Ectodermal cell (in vitro differentiated cells): Measurements from ENCODE around the gene RBM39.
"Not testable (repeated sequence)": the region's sequence is repeated elsewhere in the genome, so short reads cannot be mapped to it uniquely, and the experiment has no call there.

Experiments used
- H3K27ac ChIP-seq: 2 replicates; pipeline ENCODE4 v1.7.0; 2013; ENCODE audit warnings: mild to moderate bottlenecking, low read depth, low read length; ENCODE audit not compliant: insufficient read depth, poor library complexity, severe bottlenecking
- H3K27me3 ChIP-seq: 2 replicates; pipeline ENCODE4 v1.7.0; 2013; ENCODE audit warnings: mild to moderate bottlenecking, low read length; ENCODE audit not compliant: insufficient read depth, control insufficient read depth, poor library complexity, severe bottlenecking
- H3K36me3 ChIP-seq: one replicate; pipeline ENCODE4 v1.7.0; 2013; ENCODE audit warnings: low read length; ENCODE audit not compliant: control insufficient read depth, insufficient read depth
- H3K4me1 ChIP-seq: one replicate; pipeline ENCODE4 v1.7.0; 2013; ENCODE audit warnings: low read length; ENCODE audit not compliant: control insufficient read depth, insufficient read depth
- H3K4me3 ChIP-seq: 2 replicates; pipeline ENCODE4 v1.7.0; 2013; ENCODE audit warnings: low read depth, low read length, control low read depth; ENCODE audit not compliant: insufficient read depth
- H3K9me3 ChIP-seq: 2 replicates; pipeline ENCODE4 v1.7.0; 2013; ENCODE audit warnings: mild to moderate bottlenecking, low read length, moderate library complexity; ENCODE audit not compliant: control insufficient read depth
- WGBS, 2 experiments: methylation state at CpG; one replicate each; pipeline ENCODE4 v1.1.7; 2013; ENCODE audit warnings: missing lambda C conversion rate in 2 of 2; 5-methylcytosine and 5-hydroxymethylcytosine counted together

Gene RBM39

DNA sequence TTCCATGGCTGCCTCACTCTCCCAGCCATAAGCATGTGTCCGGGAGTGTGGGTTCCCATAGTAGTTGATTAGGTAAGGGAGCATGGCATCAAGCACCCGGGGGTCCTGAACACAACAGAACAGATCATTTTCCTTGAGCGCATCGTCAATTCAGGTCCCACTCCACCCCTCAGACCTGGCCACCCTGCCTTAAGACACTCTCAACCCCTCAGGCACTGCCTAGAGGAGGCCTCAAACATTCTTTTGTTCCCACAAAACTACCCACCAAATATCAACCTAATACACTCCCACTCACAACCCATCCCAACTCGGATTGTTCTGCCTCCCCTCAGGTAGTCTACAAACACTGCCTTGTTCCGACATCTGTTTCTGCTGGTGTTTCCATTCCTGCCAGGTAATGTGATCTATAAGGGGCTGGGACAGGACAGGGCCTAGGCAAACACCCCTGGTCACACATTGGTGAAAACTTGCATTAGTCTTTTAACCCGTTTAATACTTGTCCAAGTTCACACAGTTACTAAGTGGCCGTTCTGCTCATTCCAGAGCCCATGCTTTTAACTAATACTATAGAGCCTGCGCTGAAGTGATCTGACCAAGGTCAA is 44.3 kb downstream of the RBM39 start:
- Histone ChIP-seq H3K27me3 (no peaks in the 10 kb centered on the region), H3K27ac (no peak overlapping the region), H3K9me3 (no peaks in the 10 kb centered on the region), H3K36me3 (peaks cover 5% of the 10 kb centered on the region), H3K4me3 (peak overlapping the region; percentile 98), H3K4me1 (peaks cover 11% of the 10 kb centered on the region)
- WGBS, 2 experiments: 89 to 91% methylated on average over 9 of the region's 9 CpGs

DNA sequence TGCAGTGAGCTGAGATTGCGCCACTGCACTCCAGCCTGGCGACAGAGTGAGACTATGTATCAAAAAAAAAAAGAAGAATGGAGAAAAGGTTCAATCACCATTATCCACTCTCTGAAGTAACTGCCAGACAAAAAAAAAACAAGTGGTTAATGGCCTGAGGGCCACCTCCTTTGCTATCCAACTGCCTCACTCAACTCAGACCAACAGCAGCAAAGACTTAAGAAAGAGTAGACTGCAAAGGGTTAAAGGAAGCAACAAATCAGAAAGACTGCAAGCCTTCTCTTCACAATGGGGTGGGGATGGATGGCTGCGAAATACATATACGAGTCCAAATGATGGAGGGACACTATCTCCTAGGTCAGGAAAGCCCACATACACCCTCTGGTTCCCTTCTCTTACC is 46.1 kb downstream of the RBM39 start:
- 83 to 91% methylated on average over 3 to 4 of the region's 4 CpGs for WGBS, 2 experiments

DNA sequence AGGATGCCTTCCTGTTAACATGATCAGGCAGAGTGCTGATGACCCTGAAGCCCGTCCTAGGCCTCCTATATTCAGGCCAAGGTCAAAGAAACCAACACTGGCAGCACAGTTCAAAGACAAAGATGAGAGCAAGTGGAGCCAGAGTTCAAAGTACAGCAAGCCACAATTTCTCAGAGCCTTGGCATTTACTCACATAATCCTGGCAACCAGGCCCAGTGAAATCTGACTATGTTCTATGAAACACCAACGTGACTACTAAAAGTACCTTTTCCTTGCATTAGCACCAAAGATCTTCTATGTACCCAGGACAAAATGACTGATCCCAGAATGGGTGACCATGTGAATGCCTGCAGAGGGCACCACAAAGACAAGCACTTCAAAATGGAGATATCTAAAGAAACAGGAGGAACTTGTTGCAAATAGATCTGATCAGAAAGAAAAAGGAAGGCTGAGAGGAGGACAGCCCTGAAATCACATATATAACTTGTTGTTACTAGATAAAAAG is 46.8 kb downstream of the RBM39 start:
- 92% methylated on average over 2 of the region's 2 CpGs for WGBS, 2 experiments
- peaks cover 6% of the 10 kb centered on the region for H3K4me1 ChIP-seq
- H3K36me3 ChIP-seq: peaks cover 5% of the 10 kb centered on the region
- no peaks in the 10 kb centered on the region for H3K27me3 ChIP-seq
- H3K9me3 ChIP-seq: no peaks in the 10 kb centered on the region
- no peak overlapping the region for H3K27ac ChIP-seq
- no peak overlapping the region for H3K4me3 ChIP-seq

More for the DNA sequence above, 46.1 kb downstream of the RBM39 start:
- H3K27ac ChIP-seq: no peak overlapping the region
- no peaks in the 10 kb centered on the region for H3K27me3 ChIP-seq
- no peak overlapping the region for H3K4me3 ChIP-seq
- peaks cover 11% of the 10 kb centered on the region for H3K4me1 ChIP-seq
- H3K9me3 ChIP-seq: no peaks in the 10 kb centered on the region
- peaks cover 5% of the 10 kb centered on the region for H3K36me3 ChIP-seq

DNA sequence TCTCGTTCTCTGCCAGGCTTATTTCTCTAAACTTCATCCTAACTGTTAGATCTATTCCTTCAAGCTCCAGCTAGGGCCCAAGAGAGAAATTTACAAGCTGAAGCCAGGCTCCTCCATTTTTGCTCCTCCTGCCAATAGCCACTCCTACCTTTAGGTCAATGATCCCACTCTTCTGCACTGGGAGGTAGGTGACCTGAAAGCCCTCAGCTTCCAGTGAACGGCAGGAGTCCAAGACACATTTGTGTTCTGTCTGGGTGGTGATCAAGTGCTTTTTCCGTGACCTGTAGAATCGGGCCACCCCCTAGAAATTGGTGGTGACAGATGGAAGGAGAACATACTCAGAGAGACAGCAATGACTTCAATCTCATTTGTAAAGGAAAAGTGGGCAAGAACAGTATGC is 51.8 kb downstream of the RBM39 start:
- Histone ChIP-seq H3K36me3 (peaks cover 10% of the 10 kb centered on the region), H3K9me3 (no peaks in the 10 kb centered on the region), H3K4me3 (no peak overlapping the region), H3K27me3 (no peaks in the 10 kb centered on the region), H3K27ac (no peak overlapping the region), H3K4me1 (no peaks in the 10 kb centered on the region)
- WGBS, 2 experiments: 94 to 96% methylated on average over 4 of the region's 4 CpGs

DNA sequence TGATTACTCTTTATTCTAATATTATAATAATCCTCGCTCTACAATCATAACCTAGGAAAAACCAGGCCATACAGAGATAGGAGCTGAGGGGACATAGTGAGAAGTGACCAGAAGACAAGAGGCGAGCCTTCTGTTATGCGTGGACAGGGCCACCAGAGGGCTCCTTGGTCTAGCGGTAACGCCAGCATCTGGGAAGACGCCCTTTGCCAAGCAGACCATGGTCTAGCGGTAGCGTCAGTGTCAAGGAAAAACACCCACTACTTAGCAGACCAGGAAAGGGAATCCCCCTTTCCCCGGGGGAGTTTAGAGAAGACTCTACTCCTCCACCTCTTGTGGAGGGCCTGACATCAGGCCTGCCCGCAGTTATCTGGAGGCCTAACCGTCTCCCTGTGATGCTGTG is 55.2 kb downstream of the RBM39 start:
- H3K4me1 ChIP-seq, H3K4me3 ChIP-seq, H3K9me3 ChIP-seq, H3K27ac ChIP-seq, H3K36me3 ChIP-seq, H3K27me3 ChIP-seq: not testable (repeated sequence)
- WGBS, 2 experiments: 92 to 94% methylated on average over 10 to 11 of the region's 11 CpGs

DNA sequence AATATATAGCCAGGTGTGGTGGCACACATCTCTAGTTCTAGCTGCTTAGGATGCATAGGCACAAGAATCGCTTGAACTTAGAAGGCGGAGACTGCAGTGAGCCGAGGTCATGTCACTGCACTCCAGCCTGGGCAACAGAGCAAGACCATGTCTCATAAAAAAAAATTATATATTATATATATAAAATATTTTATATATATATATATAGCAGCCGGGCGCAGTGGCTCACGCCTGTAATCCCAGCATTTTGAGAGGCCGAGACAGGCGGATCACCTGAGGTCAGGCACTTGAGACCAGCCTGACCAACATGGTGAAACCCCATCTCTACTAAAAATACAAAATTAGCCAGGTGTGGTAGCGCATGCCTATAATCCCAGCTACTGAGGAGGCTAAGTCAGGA is 56.7 kb downstream of the RBM39 start:
- not testable (repeated sequence) for H3K36me3 ChIP-seq, H3K27ac ChIP-seq, H3K4me3 ChIP-seq, H3K9me3 ChIP-seq, H3K4me1 ChIP-seq, H3K27me3 ChIP-seq
- 93 to 96% methylated on average over 9 of the region's 9 CpGs for WGBS, 2 experiments

DNA sequence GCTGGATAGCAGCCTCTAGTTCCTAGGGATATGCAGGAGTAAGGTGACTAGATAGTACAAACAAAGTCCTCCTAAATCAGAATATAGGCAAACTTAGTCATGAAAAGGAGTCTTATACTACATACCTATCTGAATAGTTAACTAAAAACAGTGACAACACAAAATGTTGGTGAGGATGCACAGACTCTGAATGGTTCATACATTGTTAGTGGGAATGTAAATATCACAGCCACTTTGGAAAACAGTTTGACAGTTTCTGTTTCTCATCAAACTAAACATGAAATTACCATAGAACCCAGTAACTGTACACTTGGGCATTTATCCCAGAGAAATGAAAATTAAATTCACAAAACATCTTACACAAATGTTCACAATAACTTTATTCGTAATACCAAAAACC is 60.1 kb downstream of the RBM39 start:
- 93 to 95% methylated on average over 1 of the region's 1 CpG for WGBS, 2 experiments
- H3K9me3 ChIP-seq: no peaks in the 10 kb centered on the region
- H3K27ac ChIP-seq: no peak overlapping the region
- H3K4me3 ChIP-seq: no peak overlapping the region
- H3K36me3 ChIP-seq: peaks cover 1% of the 10 kb centered on the region
- no peaks in the 10 kb centered on the region for H3K27me3 ChIP-seq
- H3K4me1 ChIP-seq: no peaks in the 10 kb centered on the region

DNA sequence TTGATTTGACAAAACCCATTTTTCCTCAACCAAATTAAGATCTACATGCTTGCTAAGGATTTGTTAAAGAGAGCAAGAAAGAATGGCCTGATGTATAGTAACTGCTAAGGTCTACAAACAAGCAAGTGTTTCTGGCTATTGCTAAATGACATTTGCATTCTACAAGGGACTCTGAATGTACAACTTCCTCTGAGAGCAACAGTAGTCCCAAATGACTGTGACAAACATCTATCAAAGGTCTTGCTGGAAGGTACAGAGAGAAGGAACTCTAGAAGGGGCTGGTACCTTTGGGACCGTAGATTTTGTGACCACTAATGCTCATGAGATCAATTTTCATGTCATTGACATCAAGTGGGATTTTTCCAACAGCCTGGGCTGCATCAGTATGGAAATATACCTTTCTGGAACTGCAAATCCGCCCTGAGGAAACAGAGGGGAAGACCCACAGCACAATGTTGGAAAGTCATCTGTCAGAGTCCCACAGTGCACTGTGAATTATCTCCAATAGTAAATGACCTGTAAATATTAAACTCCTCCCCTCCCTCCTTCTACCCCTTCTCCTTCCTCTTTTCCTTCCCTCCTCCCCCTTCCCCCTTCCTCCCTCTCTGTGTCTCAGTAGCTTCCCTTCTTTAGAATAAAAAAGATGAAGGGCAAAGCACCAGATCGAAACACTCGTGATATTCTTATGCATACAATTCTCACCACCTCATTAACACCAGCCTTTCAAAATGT is 61.4 kb downstream of the RBM39 start:
- no peak overlapping the region for H3K4me3 ChIP-seq
- no peak overlapping the region for H3K27ac ChIP-seq
- no peaks in the 10 kb centered on the region for H3K36me3 ChIP-seq
- no peaks in the 10 kb centered on the region for H3K27me3 ChIP-seq
- H3K4me1 ChIP-seq: no peaks in the 10 kb centered on the region
- WGBS, 2 experiments: 85 to 93% methylated on average over 4 of the region's 4 CpGs
- no peaks in the 10 kb centered on the region for H3K9me3 ChIP-seq

DNA sequence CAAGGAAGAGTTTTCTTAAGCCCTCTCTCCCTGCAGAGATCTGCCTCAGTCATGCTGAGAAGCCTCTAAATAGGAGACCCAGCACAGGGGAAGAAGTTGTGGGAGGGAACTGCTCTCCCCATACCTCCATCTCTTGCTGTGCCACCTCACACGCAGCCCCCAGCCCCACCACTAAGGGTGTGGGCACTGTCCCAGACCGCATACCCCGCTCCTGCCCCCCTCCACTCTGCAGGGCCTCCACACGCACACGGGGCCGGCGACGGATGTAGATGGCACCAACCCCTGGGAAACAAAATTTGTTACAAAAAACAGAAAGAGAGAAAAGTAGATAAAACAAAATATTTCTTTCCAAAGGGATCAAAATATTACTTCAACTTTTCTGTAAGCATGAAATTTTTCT is 67.1 kb downstream of the RBM39 start:
- no peaks in the 10 kb centered on the region for H3K27me3 ChIP-seq
- no peaks in the 10 kb centered on the region for H3K4me1 ChIP-seq
- H3K27ac ChIP-seq: no peak overlapping the region
- H3K9me3 ChIP-seq: no peaks in the 10 kb centered on the region
- 91 to 96% methylated on average over 3 to 8 of the region's 8 CpGs for WGBS, 2 experiments
- no peak overlapping the region for H3K4me3 ChIP-seq
- H3K36me3 ChIP-seq: peaks cover 11% of the 10 kb centered on the region

DNA sequence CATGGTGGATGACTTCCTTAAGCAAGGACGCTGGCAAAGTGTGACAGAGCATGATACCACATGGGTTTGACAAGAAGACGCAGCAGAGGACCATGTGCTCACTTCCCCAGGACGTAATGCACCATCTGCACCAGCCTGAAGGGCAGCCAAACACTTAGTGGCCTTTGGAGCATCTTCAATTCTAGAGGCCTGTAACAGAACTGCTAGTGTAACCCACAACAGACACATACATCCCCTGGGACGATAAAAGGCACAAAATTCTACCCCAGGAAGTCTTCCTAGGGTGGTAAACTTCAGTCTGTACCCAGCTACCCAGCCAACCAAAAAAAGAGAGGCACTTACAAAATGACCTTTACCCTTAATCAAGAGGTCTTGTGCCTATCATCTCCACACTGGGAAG is 68.2 kb downstream of the RBM39 start:
- Histone ChIP-seq H3K4me1 (no peaks in the 10 kb centered on the region), H3K27ac (no peak overlapping the region), H3K9me3 (no peaks in the 10 kb centered on the region), H3K36me3 (peaks cover 11% of the 10 kb centered on the region), H3K4me3 (no peak overlapping the region), H3K27me3 (no peaks in the 10 kb centered on the region)
- WGBS, 2 experiments: 94% methylated on average over 4 of the region's 4 CpGs
